ENCODE data around the gene CASKIN2.

Gene CASKIN2

DNA sequence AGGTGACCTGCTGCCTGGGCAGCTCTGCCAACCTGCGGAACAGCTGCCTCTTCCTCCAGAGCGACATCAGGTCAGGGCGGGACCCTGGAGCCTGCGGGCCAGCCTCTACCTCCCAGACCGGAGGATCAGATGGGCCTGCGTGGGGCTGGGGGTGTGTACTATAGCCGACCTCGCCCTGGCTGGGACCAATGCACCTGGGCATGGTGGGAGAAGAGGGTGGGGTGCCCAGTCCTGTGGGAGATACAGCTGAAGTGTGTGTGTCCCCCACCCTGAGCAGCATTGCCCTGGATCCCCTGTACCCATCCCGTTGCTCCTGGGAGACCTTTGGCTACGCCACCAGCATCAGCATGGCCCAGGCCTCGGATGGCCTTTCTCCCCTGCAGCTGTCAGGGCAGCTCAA lies 19.3 kb downstream of the CASKIN2 start:
- DNase-seq (ENCODE audit: low read depth), result no peak
- no peak overlapping the region for H3K4me3 ChIP-seq (ENCODE audit: low read depth, low read length)
- TF ChIP-seq, protein P1, sequence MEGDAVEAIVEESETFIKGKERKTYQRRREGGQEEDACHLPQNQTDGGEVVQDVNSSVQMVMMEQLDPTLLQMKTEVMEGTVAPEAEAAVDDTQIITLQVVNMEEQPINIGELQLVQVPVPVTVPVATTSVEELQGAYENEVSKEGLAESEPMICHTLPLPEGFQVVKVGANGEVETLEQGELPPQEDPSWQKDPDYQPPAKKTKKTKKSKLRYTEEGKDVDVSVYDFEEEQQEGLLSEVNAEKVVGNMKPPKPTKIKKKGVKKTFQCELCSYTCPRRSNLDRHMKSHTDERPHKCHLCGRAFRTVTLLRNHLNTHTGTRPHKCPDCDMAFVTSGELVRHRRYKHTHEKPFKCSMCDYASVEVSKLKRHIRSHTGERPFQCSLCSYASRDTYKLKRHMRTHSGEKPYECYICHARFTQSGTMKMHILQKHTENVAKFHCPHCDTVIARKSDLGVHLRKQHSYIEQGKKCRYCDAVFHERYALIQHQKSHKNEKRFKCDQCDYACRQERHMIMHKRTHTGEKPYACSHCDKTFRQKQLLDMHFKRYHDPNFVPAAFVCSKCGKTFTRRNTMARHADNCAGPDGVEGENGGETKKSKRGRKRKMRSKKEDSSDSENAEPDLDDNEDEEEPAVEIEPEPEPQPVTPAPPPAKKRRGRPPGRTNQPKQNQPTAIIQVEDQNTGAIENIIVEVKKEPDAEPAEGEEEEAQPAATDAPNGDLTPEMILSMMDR (conservative IDR thresholded peaks at IDR 0.05; ENCODE audit: low read depth, low read length), result no peak

DNA sequence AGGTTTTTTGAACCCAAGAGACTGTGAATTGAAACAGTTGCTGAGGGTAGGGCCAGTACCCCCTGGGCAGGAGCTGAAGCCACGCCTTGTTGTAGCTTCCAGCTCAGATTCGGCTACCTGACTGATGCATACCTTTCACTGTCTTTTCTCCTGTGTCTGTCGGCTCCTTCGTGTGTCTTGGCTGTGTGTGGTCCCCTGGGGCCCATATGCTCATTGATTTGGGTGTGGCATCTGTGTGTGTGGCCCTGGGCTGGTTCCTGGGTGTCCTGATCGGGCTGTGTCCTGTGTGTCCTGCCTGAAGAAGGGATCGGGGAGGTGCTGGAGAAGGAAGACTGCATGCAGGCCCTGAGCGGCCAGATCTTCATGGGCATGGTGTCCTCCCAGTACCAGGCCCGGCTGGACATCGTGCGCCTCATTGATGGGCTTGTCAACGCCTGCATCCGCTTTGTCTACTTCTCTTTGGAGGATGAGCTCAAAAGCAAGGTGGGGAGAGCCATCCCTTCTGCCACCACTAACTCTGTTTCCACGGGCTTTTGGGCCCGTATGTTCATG lies 20.9 kb downstream of the CASKIN2 start:
- H3K4me3 ChIP-seq (ENCODE audit: low read depth, low read length), result no peak overlapping the region
- TF ChIP-seq, protein P1 (conservative IDR thresholded peaks at IDR 0.05; ENCODE audit: low read depth, low read length), result no peak
- no peak for DNase-seq (ENCODE audit: low read depth)

DNA sequence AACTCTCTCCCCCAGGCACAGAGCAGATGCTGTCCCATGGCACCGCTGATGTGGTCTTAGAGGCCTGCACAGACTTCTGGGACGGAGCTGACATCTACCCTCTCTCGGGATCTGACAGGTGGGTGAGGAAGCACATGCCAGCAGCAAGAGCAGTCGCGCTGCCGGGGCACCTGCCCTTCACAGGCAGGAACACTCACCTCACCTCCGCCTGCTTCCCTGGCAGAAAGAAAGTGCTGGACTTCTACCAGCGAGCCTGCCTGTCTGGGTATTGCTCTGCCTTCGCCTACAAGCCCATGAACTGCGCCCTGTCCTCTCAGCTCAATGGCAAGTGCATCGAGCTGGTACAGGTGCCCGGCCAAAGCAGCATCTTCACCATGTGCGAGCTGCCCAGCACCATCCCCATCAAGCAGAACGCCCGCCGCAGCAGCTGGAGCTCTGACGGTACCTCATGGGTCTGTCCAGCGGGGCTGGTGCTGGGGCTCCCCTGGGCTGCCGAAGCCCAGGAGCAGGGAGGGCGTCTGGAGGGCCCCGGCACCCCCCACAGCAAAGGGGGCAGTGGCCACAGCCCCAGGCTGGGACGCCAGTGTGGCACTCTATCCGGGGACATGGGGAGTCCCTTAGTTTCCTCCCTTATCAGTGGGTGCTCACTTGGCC lies 21.7 kb downstream of the CASKIN2 start:
- DNase-seq (ENCODE audit: low read depth), result no peak
- H3K4me3 ChIP-seq (ENCODE audit: low read depth, low read length), result no peak overlapping the region
- TF ChIP-seq, protein P1 (conservative IDR thresholded peaks at IDR 0.05; ENCODE audit: low read depth, low read length), result no peak

DNA sequence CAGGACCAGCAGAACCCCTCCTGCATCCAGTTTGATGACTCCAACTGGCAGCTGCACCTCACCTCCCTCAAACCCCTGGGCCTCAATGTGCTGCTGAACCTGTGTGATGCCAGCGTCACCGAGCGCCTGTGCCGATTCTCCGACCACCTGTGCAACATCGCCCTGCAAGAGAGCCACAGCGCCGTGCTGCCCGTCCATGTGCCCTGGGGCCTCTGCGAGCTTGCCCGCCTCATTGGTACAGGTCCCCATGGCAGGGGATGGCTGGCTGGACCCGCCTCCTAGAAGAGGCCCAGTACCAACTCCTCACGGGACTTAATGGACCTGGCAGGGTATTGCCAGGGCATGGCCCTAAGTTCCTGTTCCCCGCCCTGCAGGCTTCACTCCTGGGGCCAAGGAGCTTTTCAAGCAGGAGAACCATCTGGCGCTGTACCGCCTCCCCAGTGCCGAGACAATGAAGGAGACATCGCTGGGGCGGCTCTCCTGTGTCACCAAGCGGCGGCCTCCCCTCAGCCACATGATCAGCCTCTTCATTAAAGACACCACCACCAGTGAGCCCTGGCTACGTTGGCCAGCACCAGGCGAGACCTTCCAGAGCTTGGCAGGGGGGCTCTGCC lies 22.7 kb downstream of the CASKIN2 start:
- DNase-seq (ENCODE audit: low read depth), result no peak
- H3K4me3 ChIP-seq (ENCODE audit: low read depth, low read length), result no peak overlapping the region
- TF ChIP-seq, protein P1 (conservative IDR thresholded peaks at IDR 0.05; ENCODE audit: low read depth, low read length), result no peak

DNA sequence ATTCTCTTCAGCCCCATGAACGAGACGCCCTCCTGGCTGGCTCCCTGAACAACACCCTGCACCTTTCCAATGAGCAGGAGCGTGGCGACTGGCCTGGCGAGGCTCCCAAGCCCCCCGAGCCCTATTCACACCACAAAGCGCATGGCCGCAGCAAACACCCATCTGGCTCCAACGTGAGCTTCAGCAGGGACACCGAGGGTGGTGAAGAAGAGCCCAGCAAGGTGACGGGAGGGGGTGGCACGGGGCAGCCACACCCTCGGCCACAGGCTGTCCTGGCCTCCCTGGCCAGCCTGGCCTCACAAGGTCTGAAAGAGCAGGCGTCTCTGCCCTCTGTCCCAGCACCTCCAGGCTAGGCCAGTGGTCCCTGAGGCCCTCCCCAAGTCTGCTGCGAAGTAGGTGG lies 23.7 kb downstream of the CASKIN2 start:
- DNase-seq (ENCODE audit: low read depth), result no peak
- no peak overlapping the region for H3K4me3 ChIP-seq (ENCODE audit: low read depth, low read length)
- TF ChIP-seq, protein P1 (conservative IDR thresholded peaks at IDR 0.05; ENCODE audit: low read depth, low read length), result no peak

DNA sequence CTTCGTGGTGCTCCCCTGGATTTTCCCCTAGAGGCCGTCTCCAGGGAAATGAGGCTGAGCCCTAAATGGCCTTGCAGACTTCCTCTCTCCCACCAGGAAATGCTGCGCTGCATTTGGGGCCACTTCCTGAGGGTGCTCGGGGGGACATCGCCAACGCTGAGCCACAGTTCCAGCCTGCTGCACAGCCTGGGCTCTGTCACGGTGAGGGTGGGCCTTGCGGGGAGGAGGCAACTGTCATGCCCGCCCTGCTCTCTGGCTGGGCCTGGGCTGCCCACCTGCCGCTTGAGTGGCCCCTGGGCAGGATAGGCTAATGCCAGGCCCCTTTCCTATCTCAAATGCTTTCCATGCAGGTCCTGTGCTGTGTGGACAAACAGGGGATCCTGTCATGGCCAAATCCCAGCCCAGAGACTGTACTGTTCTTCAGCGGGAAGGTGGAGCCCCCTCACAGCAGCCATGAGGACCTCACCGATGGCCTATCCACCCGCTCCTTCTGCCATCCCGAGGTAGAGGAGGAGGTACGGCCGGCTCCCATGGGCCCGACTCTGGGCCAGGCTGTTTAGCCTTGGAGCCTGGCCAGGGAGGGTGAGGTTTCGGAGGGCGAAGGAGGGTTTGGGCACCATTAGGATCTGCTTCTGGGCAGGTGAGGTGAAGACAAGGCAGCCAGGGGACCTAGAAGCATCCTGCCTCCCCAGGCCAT lies 24.2 kb downstream of the CASKIN2 start:
- TF ChIP-seq, protein P1 (conservative IDR thresholded peaks at IDR 0.05; ENCODE audit: low read depth, low read length), result no peak
- H3K4me3 ChIP-seq (ENCODE audit: low read depth, low read length), result no peak overlapping the region
- DNase-seq (ENCODE audit: low read depth), result no peak

Data from choroid plexus epithelial cell (primary cell).